HepG2 (cell line): ENCODE data around the gene LPCAT4. TPM values are rescaled to one million over a fixed set of nuclear protein-coding genes. Genes with fewer than 3 reads are reported as not detected.

Experiments
- ARNTL ChIP-seq: sonication (generic); formaldehyde crosslinking; IDR thresholded peaks from 2 replicates; pipeline ENCODE4 v1.4.0; 2020; ENCODE audit warnings: mild to moderate bottlenecking, missing genetic modification reagents
- CBFB ChIP-seq: sonication (generic); formaldehyde crosslinking; IDR thresholded peaks from 2 replicates; pipeline ENCODE4 v1.4.0; 2020; ENCODE audit warnings: missing genetic modification reagents
- ELF4 ChIP-seq: sonication (generic); formaldehyde crosslinking; IDR thresholded peaks from 2 replicates; pipeline ENCODE4 v1.5.0; 2020; ENCODE audit warnings: missing genetic modification reagents, mild to moderate bottlenecking, moderate library complexity, borderline replicate concordance
- EZH2 ChIP-seq: conservative IDR thresholded peaks from 2 replicates; pipeline ENCODE4 v1.6.1; 2012; ENCODE audit warnings: mild to moderate bottlenecking, low read depth, low read length, moderate library complexity
- HNRNPL ChIP-seq: fragments of 200-400 bp; formaldehyde crosslinking; IDR thresholded peaks from 2 replicates; pipeline ENCODE4 v1.6.1; 2017; ENCODE audit warnings: mild to moderate bottlenecking, low read depth, low read length
- KAT2B ChIP-seq: fragments of 150-350 bp; IDR thresholded peaks from 2 replicates; pipeline ENCODE4 v1.6.1; 2014; ENCODE audit warnings: low read depth, low read length, borderline replicate concordance
- KLF13 ChIP-seq: sonication (generic); formaldehyde crosslinking; IDR thresholded peaks from 2 replicates; pipeline ENCODE4 v1.4.0; 2020; ENCODE audit warnings: mild to moderate bottlenecking, missing genetic modification reagents
- ONECUT2 ChIP-seq: sonication (generic); formaldehyde crosslinking; IDR thresholded peaks from 2 replicates; pipeline ENCODE4 v1.4.0; 2020; ENCODE audit warnings: missing genetic modification reagents
- PHF5A ChIP-seq: IDR thresholded peaks from one replicate; pipeline ENCODE4 v1.6.1; 2018; ENCODE audit warnings: low read depth, missing genetic modification reagents; ENCODE audit not compliant: unreplicated experiment
- PRMT3 ChIP-seq: sonication (generic); formaldehyde crosslinking; IDR thresholded peaks from 2 replicates; pipeline ENCODE4 v1.8.1; 2022; ENCODE audit warnings: low read depth, mild to moderate bottlenecking, moderate library complexity, missing genetic modification reagents, borderline replicate concordance
- SAFB2 ChIP-seq: sonication (generic); formaldehyde crosslinking; IDR thresholded peaks from 2 replicates; pipeline ENCODE4 v1.5.1; 2020; ENCODE audit warnings: missing genetic modification reagents, low read depth, mild to moderate bottlenecking, borderline replicate concordance
- SCMH1 ChIP-seq: sonication (generic); formaldehyde crosslinking; IDR thresholded peaks from 2 replicates; pipeline ENCODE4 v1.9.0; 2021; ENCODE audit warnings: missing genetic modification reagents, mild to moderate bottlenecking, borderline replicate concordance
- SETDB1 ChIP-seq: sonication (generic); formaldehyde crosslinking; IDR thresholded peaks from 2 replicates; pipeline ENCODE4 v1.5.1; 2020; ENCODE audit warnings: missing genetic modification reagents, mild to moderate bottlenecking, borderline replicate concordance
- SKI ChIP-seq: fragments of 450-650 bp; IDR thresholded peaks from one replicate; pipeline ENCODE4 v1.6.1; 2018; ENCODE audit warnings: mild to moderate bottlenecking; ENCODE audit not compliant: partially characterized antibody
- SMARCE1 ChIP-seq: fragments of 450-650 bp; IDR thresholded peaks from 2 replicates; pipeline ENCODE4 v1.6.1; 2017; ENCODE audit warnings: borderline replicate concordance
- SNAPC2 ChIP-seq: sonication (generic); formaldehyde crosslinking; IDR thresholded peaks from 2 replicates; pipeline ENCODE4 v1.8.1; 2022; ENCODE audit warnings: mild to moderate bottlenecking, missing genetic modification reagents
- SPEN ChIP-seq: sonication (generic); formaldehyde crosslinking; IDR thresholded peaks from 2 replicates; pipeline ENCODE4 v1.5.1; 2020; ENCODE audit warnings: low read depth, mild to moderate bottlenecking, missing genetic modification reagents
- SRY ChIP-seq: sonication (generic); formaldehyde crosslinking; IDR thresholded peaks from 2 replicates; pipeline ENCODE4 v1.8.0; 2022; ENCODE audit warnings: mild to moderate bottlenecking, missing genetic modification reagents
- TAF15 ChIP-seq: fragments of 200-400 bp; formaldehyde crosslinking; IDR thresholded peaks from one replicate; pipeline ENCODE4 v1.6.1; 2018; ENCODE audit warnings: mild to moderate bottlenecking, low read depth, low read length; ENCODE audit not compliant: poor library complexity, severe bottlenecking
- TARDBP ChIP-seq: sonication (generic); formaldehyde crosslinking; IDR thresholded peaks from 2 replicates; pipeline ENCODE4 v1.8.0; 2022; ENCODE audit warnings: mild to moderate bottlenecking, missing genetic modification reagents
- TEF ChIP-seq: sonication (generic); formaldehyde crosslinking; IDR thresholded peaks from 2 replicates; pipeline ENCODE4 v1.5.0; 2020; ENCODE audit warnings: missing genetic modification reagents
- ZNF160 ChIP-seq: sonication (generic); formaldehyde crosslinking; IDR thresholded peaks from 2 replicates; pipeline ENCODE4 v1.8.0; 2022; ENCODE audit warnings: mild to moderate bottlenecking, inconsistent platforms, missing genetic modification reagents
- ZNF274 ChIP-seq: sonication (generic); formaldehyde crosslinking; IDR thresholded peaks from 2 replicates; pipeline ENCODE4 v1.5.1; 2020; ENCODE audit warnings: mild to moderate bottlenecking, missing genetic modification reagents
- polyA plus RNA-seq, 8 experiments: library from polyadenylated mRNA; depleted of rRNA in 3 of 8; stranded (reverse) in 7 of 8; unstranded in 1 of 8; fragments of >200 nt; fragmentation: Illumina TruSeq in 4 of 8; extraction: Trizol in 4 of 8; gene quantifications; 2 replicates each; pipeline versions ENCODE4 v1.2.1 to v1.2.3, GENCODE V29; 2011 to 2016; ENCODE audit warnings: low read depth in 4 of 8, missing spikeins in 1 of 8, mixed read lengths in 1 of 8; ENCODE audit not compliant: insufficient read depth in 1 of 8
- total RNA-seq, 5 experiments: library from RNA; depleted of rRNA; stranded (reverse); fragments of >200 nt; fragmentation: Illumina TruSeq; extraction: Trizol; gene quantifications; 2 replicates each; pipeline ENCODE4 v1.2.3, GENCODE V29; 2016; ENCODE audit warnings: low read depth in 1 of 5
- TF ChIP-seq, protein P1 (sequence below): sonication (generic); formaldehyde crosslinking; IDR thresholded peaks from 2 replicates; pipeline ENCODE4 v1.8.1; 2022; ENCODE audit warnings: low read depth, mild to moderate bottlenecking, missing genetic modification reagents
- TF ChIP-seq, protein P2 (sequence below): fragments of 450-650 bp; IDR thresholded peaks from 2 replicates; pipeline ENCODE4 v1.6.1; 2016

Gene LPCAT4
- total and polyA plus RNA-seq, 2 of the 13 experiments (the other 11 are each of a cell fraction or from before 2014, with no cell fraction given): 8.1 to 57.1 TPM

GRCh38 chr15:34367101-34368081 is at the start of gene LPCAT4 (continued):
- TF ChIP-seq, protein P1, sequence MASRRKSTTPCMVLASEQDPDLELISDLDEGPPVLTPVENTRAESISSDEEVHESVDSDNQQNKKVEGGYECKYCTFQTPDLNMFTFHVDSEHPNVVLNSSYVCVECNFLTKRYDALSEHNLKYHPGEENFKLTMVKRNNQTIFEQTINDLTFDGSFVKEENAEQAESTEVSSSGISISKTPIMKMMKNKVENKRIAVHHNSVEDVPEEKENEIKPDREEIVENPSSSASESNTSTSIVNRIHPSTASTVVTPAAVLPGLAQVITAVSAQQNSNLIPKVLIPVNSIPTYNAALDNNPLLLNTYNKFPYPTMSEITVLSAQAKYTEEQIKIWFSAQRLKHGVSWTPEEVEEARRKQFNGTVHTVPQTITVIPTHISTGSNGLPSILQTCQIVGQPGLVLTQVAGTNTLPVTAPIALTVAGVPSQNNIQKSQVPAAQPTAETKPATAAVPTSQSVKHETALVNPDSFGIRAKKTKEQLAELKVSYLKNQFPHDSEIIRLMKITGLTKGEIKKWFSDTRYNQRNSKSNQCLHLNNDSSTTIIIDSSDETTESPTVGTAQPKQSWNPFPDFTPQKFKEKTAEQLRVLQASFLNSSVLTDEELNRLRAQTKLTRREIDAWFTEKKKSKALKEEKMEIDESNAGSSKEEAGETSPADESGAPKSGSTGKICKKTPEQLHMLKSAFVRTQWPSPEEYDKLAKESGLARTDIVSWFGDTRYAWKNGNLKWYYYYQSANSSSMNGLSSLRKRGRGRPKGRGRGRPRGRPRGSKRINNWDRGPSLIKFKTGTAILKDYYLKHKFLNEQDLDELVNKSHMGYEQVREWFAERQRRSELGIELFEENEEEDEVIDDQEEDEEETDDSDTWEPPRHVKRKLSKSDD (CRISPR knock-in tag): peak; percentile 50; the same call in 1 of the 2 replicates
- no peak for TF ChIP-seq SNAPC2
- TF ChIP-seq PRMT3 (CRISPR knock-in tag): 0 out of 2 replicates have a peak, but pooled peaks have one; percentile 57
- TF ChIP-seq, protein P2, sequence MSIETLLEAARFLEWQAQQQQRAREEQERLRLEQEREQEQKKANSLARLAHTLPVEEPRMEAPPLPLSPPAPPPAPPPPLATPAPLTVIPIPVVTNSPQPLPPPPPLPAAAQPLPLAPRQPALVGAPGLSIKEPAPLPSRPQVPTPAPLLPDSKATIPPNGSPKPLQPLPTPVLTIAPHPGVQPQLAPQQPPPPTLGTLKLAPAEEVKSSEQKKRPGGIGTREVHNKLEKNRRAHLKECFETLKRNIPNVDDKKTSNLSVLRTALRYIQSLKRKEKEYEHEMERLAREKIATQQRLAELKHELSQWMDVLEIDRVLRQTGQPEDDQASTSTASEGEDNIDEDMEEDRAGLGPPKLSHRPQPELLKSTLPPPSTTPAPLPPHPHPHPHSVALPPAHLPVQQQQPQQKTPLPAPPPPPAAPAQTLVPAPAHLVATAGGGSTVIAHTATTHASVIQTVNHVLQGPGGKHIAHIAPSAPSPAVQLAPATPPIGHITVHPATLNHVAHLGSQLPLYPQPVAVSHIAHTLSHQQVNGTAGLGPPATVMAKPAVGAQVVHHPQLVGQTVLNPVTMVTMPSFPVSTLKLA: no peak
- no peak for TF ChIP-seq ONECUT2 (CRISPR knock-in tag)
- TF ChIP-seq TAF15: peak; percentile 75
- TF ChIP-seq TARDBP (CRISPR knock-in tag): peak; percentile 35; the same call in 1 of the 2 replicates
- no peak for TF ChIP-seq EZH2
- TF ChIP-seq PHF5A (CRISPR knock-in tag): peak; percentile 74
- TF ChIP-seq ELF4 (CRISPR knock-in tag): no peak
- TF ChIP-seq SPEN (CRISPR knock-in tag): peak; percentile 79
- 0 out of 2 replicates have a peak, but pooled peaks have one; percentile 29 for TF ChIP-seq ARNTL
- peak; percentile 25 for TF ChIP-seq SKI
- no peak for TF ChIP-seq TEF (CRISPR knock-in tag)
- TF ChIP-seq SRY (CRISPR knock-in tag): no peak; the same call in 1 of the 2 replicates
- 0 out of 2 replicates have a peak, but pooled peaks have one; percentile 14 for TF ChIP-seq CBFB (CRISPR knock-in tag)
- peak; percentile 57; the same call in 1 of the 2 replicates for TF ChIP-seq KLF13 (CRISPR knock-in tag)
- TF ChIP-seq HNRNPL: 0 out of 2 replicates have a peak, but pooled peaks have one; percentile 33
- 0 out of 2 replicates have a peak, but pooled peaks have one; percentile 85 for TF ChIP-seq SAFB2 (CRISPR knock-in tag)
- TF ChIP-seq SCMH1 (CRISPR knock-in tag): no peak
- TF ChIP-seq SMARCE1: no peak
- TF ChIP-seq ZNF160 (CRISPR knock-in tag): 0 out of 2 replicates have a peak, but pooled peaks have one; percentile 33
- 0 out of 2 replicates have a peak, but pooled peaks have one; percentile 63 for TF ChIP-seq ZNF274
- no peak for TF ChIP-seq KAT2B
- TF ChIP-seq SETDB1: no peak
